HepG2 (cell line): ENCODE data around the gene NFYB. TPM values are rescaled to one million over a fixed set of nuclear protein-coding genes. Genes with fewer than 3 reads are reported as not detected.
A peak's percentile ranks its signal among the peaks of the same experiment; 100 is the strongest.

ENCODE experiments used
- DMTF1 ChIP-seq: sonication (generic); formaldehyde crosslinking; IDR thresholded peaks from 2 replicates; pipeline ENCODE4 v1.4.0; 2020; ENCODE audit warnings: mild to moderate bottlenecking, missing genetic modification reagents
- HDAC1 ChIP-seq: sonication (generic); formaldehyde crosslinking; IDR thresholded peaks from 2 replicates; pipeline ENCODE4 v1.5.1; 2020; ENCODE audit warnings: mild to moderate bottlenecking, missing genetic modification reagents
- MZF1 ChIP-seq: sonication (generic); formaldehyde crosslinking; IDR thresholded peaks from 2 replicates; pipeline ENCODE4 v1.8.1; 2023; ENCODE audit warnings: mild to moderate bottlenecking, missing genetic modification reagents, borderline replicate concordance
- NFIB ChIP-seq: sonication (generic); formaldehyde crosslinking; IDR thresholded peaks from 2 replicates; pipeline ENCODE4 v1.9.0; 2021; ENCODE audit warnings: missing genetic modification reagents, mild to moderate bottlenecking, borderline replicate concordance
- PHB2 ChIP-seq: fragments of 450-650 bp; IDR thresholded peaks from 2 replicates; pipeline ENCODE4 v1.6.1; 2018; ENCODE audit not compliant: partially characterized antibody
- PRDM15 ChIP-seq: sonication (generic); formaldehyde crosslinking; IDR thresholded peaks from 2 replicates; pipeline ENCODE4 v1.4.0; 2020; ENCODE audit warnings: missing genetic modification reagents
- TEF ChIP-seq: sonication (generic); formaldehyde crosslinking; IDR thresholded peaks from 2 replicates; pipeline ENCODE4 v1.5.0; 2020; ENCODE audit warnings: missing genetic modification reagents
- TRIM24 ChIP-seq: sonication (generic); formaldehyde crosslinking; IDR thresholded peaks from 2 replicates; pipeline ENCODE4 v1.8.0; 2022; ENCODE audit warnings: mild to moderate bottlenecking, missing genetic modification reagents
- ZNF703 ChIP-seq: sonication (generic); formaldehyde crosslinking; IDR thresholded peaks from 2 replicates; pipeline ENCODE4 v1.5.1; 2020; ENCODE audit warnings: missing genetic modification reagents, mild to moderate bottlenecking, moderate library complexity, borderline replicate concordance
- ZNF768 ChIP-seq: sonication (generic); formaldehyde crosslinking; IDR thresholded peaks from 2 replicates; pipeline ENCODE4 v1.4.0; 2020; ENCODE audit warnings: missing genetic modification reagents
- ZSCAN31 ChIP-seq: sonication (generic); formaldehyde crosslinking; IDR thresholded peaks from 2 replicates; pipeline ENCODE4 v1.5.0; 2020; ENCODE audit warnings: low read depth, mild to moderate bottlenecking, missing genetic modification reagents
- polyA plus RNA-seq, 8 experiments: library from polyadenylated mRNA; depleted of rRNA in 3 of 8; stranded (reverse) in 7 of 8; unstranded in 1 of 8; fragments of >200 nt; fragmentation: Illumina TruSeq in 4 of 8; extraction: Trizol in 4 of 8; gene quantifications; 2 replicates each; pipeline versions ENCODE4 v1.2.1 to v1.2.3, GENCODE V29; 2011 to 2016; ENCODE audit warnings: low read depth in 4 of 8, missing spikeins in 1 of 8, mixed read lengths in 1 of 8; ENCODE audit not compliant: insufficient read depth in 1 of 8
- total RNA-seq, 5 experiments: library from RNA; depleted of rRNA; stranded (reverse); fragments of >200 nt; fragmentation: Illumina TruSeq; extraction: Trizol; gene quantifications; 2 replicates each; pipeline ENCODE4 v1.2.3, GENCODE V29; 2016; ENCODE audit warnings: low read depth in 1 of 5

Gene NFYB
- total and polyA plus RNA-seq, 2 of the 13 experiments (the other 11 are each of a cell fraction or from before 2014, with no cell fraction given), result 18.7 to 36.6 TPM

- TF ChIP-seq DMTF1 (no peak), PHB2 (no peak), NFIB (CRISPR knock-in tag) (no peak), MZF1 (CRISPR knock-in tag) (0 out of 2 replicates have a peak, but pooled peaks have one; percentile 73), PRDM15 (0 out of 2 replicates have a peak, but pooled peaks have one; percentile 19), ZNF703 (no peak), TRIM24 (no peak), TEF (CRISPR knock-in tag) (no peak), ZNF768 (CRISPR knock-in tag) (peak; percentile 59), ZSCAN31 (CRISPR knock-in tag) (peak; percentile 69), HDAC1 (CRISPR knock-in tag) (peak; percentile 66)
Measured at GRCh38 chr12:104137902-104138796, at the start of gene NFYB (continued).
